ENCODE data around the gene KRTAP10-8.
"Not testable (repeated sequence)": the region's sequence is repeated elsewhere in the genome, so short reads cannot be mapped to it uniquely, and the experiment has no call there.

Gene KRTAP10-8

GRCh38 chr21:44612029-44612486 lies at the start of gene KRTAP10-8:
Gene KRTAP10-8 (plus strand): TSS chr21:44612079. CDS start chr21:44612101, 22 bp downstream.
- DNase-seq, result no peak

DNA sequence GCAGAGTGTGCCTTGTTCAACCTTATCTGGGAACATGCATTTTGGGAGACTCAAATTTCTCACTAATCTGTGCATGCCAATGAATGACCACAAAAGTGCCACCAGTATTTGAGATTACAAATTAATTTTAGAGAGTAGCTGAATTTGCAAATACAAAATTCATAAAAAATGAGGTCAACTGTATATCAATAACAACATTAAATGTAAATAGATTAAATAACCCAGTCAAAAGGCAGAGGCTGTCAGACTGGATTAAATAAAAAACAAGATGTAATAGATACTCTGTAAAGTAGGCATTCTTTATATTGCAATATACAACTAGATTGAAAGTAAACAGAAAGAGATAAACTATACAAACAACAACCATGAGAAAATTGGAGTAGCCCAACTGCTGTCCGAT lies 47.8 kb upstream of the KRTAP10-8 start:
- no peak for DNase-seq

GRCh38 chr21:44564886-44565598 lies 46.8 kb upstream of the KRTAP10-8 start:
- DNase-seq, result no peak

- no peak for DNase-seq
Observed at GRCh38 chr21:44566403-44566802, 45.5 kb upstream of the KRTAP10-8 start.

GRCh38 chr21:44567481-44568171 lies 44.3 kb upstream of the KRTAP10-8 start:
- no peak for DNase-seq

- DNase-seq, result no peak
Observed at GRCh38 chr21:44568261-44568660, 43.6 kb upstream of the KRTAP10-8 start.

DNA sequence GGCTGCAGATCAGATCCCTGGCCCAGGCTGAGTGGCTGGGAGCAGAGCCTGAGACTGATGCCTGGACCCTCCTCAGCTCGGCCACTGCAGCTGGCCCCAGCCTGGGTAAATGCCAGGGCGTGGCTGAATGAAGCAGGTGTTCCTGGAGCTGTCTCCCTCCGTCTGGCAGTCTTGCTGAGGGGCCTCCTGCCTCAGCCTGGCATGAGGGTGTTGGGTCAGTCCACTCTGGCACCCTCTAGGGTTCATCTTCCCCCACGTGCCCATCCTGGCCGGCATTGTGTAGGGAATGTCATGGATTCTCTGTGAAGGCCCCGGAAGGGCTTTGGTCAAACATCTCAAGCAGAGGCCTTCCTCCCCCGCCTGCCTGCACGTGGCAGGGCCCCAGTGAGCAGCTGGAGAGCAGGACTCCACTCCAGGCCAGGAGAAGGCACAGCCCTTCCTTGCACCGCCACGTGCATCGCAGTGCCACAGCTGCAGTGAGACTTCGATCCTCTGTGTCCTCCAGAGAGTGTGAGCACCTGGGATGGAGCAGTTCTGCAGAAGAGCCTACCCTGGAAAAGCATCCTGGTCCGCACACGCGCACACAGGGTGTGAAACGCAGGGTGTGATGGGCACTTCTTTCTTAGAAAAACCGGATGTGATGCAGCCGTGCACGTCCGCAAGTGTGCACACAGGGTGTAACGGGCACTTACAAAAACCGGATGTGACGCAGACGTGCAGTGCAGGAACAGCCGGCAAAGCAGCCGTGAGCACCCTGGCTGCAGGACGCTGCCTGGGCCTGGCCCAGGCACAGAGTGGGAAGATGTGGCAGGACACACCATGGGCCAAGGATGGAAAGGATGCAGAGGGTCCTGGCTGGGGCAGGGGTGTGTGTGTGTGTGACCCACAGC lies 43.0 kb upstream of the KRTAP10-8 start:
- no peak for DNase-seq

DNA sequence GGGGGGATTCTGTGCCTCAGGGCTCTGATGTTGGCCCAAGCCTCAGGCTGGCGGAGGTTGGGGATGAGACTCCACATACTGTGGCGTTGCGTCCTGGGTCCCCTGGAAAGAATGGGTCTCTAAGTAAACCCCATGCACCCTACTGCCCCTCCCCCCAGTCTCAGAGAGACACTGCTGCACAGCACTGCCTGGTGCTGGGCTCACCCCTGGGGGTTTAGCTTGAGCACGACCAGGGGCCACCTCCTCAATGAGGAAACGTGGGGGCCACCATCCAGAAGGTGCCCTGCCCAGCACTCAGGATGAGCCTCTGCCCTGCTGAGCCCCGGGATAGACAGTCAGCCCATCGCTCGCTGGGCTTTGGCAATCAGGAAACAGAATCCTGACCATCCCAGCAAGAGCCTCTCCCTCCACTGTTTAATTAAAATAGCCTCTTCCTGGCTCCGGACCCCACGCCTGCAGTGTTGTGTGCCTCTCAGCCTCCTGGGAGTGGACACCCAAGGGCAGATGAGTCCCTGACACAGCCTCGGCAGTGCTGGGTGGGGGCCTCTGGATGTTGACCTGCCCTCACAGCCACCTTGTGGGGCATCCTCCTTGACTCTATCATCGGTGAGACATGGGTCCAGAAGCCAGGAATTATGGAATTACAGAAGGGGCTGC lies 41.9 kb upstream of the KRTAP10-8 start:
- no peak for DNase-seq

DNA sequence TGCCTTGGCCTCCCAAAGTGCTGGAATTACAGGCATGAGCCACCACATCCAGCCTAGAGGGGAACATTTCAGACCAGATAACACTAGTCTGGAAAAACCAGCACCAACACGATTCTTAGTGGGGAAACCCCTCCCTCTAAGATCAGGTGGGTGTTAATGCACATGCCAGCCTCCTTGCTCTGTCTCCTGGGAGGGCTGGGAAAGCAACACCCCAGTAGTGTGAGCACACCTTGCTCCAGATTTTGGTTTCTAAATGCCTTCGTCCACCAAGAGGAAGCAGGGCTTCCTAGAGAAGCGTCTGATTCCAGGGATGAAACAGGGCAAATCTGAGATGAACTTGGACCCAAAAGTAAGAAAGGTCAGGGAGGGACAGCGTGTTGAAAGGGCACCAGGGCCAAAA lies 40.6 kb upstream of the KRTAP10-8 start:
- DNase-seq, result no peak

GRCh38 chr21:44571844-44572782 lies 39.8 kb upstream of the KRTAP10-8 start:
- no peak for DNase-seq

DNA sequence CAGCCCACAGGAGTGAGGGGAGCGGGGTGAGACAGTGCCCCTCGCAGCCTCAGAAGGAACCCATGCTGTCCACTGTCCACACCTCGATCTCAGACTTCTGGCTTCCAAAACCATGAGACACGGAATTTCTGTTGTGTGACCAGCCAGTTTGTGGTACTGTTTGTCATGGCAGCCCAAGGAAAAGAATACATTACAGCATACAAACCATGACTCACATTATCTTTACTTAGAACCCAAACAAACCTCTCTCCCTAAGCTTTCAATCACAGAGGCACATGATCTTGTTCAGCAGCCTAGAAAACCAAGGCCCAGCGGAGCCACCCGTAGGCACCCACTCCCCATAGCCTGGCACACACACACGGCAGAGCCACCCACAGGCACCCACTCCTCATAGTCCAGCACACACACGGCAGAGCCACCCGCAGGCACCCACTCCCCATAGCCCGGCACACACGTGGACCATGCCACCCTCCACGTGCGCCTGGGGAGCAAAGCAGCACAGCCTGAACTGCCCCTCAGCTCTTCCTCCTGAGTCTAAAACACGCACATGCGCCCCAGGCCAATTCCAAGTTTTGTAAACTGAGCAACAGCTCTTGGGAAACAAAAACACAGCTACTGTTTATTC lies 38.8 kb upstream of the KRTAP10-8 start:
- no peak for DNase-seq

DNA sequence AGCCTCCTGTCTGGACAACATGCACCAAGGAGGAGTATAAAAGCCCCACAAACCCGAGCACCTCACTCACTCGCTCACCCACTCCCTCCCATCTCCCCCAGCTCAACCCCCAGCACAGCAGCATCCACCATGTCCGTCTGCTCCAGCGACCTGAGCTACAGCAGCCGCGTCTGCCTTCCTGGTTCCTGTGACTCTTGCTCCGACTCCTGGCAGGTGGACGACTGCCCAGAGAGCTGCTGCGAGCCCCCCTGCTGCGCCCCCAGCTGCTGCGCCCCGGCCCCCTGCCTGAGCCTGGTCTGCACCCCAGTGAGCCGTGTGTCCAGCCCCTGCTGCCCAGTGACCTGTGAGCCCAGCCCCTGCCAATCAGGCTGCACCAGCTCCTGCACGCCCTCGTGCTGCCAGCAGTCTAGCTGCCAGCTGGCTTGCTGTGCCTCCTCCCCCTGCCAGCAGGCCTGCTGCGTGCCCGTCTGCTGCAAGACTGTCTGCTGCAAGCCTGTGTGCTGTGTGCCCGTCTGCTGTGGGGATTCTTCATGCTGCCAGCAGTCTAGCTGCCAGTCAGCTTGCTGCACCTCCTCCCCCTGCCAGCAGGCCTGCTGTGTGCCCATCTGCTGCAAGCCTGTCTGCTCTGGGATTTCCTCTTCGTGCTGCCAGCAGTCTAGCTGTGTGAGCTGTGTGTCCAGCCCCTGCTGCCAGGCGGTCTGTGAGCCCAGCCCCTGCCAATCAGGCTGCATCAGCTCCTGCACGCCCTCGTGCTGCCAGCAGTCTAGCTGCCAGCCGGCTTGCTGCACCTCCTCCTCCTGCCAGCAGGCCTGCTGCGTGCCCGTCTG lies 38.0 kb upstream of the KRTAP10-8 start, which contains the start of gene KRTAP10-4:
Gene KRTAP10-4 (plus strand): TSS at position 100 of the 827 bp plus-strand sequence. CDS start 30 bp downstream, at position 130.
- not testable (repeated sequence) for DNase-seq

DNA sequence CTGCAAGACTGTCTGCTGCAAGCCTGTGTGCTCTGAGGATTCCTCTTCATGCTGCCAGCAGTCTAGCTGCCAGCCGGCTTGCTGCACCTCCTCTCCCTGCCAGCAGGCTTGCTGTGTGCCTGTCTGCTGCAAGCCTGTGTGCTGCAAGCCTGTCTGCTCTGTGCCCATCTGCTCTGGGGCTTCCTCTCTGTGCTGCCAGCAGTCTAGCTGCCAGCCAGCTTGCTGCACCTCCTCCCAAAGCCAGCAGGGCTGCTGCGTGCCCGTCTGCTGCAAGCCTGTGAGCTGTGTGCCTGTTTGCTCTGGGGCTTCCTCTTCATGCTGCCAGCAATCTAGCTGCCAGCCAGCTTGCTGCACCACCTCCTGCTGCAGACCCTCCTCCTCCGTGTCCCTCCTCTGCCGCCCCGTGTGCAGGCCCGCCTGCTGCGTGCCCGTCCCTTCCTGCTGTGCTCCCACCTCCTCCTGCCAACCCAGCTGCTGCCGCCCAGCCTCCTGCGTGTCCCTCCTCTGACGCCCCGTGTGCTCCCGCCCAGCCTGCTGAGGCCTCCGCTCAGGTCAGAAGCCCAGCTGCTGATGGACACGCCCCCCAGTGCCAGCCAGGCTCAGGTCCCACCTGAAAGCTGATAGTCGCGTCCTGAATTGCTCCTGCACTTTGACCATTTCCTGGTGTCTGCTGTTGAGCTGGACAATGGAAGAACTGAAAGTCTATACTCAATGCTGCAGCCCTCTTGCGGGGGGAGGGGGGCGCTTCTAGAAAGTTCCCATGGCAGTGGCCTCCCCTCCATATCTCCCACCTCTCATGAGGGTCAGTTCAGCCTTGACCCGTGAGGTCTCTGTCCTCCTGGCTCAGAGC lies 37.2 kb upstream of the KRTAP10-8 start:
- DNase-seq, result no peak

- no peak for DNase-seq
Observed at GRCh38 chr21:44575307-44576024, 36.4 kb upstream of the KRTAP10-8 start.

DNA sequence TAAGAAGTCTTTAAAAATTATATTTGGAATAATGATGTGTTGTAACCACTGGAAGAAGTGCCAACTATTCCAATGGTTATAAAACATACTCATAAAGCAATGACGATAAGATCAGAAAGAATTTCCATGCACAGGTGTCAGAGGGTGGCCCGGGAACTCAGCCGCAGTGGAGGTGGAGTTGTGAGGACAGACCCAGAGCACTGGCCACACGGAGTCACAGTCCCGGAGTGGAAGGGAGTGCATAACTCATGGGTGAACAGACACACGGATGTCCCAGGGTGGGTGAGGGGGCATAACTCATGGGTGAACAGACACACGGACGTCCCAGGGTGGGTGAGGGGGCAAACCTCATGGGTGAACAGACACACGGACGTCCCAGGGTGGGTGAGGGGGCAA lies 35.9 kb upstream of the KRTAP10-8 start:
- no peak for DNase-seq

DNA sequence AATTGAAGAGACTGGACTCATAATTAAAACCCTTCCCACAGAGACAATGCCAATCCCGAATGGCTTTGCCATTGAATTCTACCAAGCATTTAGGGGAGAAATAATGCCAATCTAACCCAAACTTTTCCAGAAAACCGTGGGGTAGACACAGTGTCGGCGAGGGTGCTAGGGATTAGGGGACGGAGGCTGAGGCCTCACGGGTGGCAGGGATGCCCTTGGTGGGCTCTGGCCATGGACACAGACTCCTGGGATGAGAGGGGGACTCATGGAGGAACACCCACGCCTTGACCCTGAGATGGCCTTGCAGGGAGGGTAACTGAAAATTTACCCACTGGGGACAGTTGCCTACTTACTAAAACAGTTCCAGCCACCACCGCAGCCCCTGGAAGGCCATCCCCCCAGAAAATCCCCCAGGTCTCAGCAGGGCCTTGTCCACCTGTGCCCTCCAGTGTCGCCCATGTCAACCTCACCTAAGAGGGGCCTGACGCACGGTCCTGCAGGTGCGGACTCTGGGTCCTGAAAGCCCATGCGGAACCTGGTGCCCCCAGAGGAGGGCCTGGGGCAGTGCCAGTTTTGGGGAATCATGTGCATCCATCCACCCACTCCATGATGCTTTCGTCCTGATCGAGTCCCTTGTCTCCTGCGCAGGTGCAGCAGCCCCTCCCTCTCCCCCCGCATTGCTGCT lies 33.4 kb upstream of the KRTAP10-8 start:
- no peak for DNase-seq

DNA sequence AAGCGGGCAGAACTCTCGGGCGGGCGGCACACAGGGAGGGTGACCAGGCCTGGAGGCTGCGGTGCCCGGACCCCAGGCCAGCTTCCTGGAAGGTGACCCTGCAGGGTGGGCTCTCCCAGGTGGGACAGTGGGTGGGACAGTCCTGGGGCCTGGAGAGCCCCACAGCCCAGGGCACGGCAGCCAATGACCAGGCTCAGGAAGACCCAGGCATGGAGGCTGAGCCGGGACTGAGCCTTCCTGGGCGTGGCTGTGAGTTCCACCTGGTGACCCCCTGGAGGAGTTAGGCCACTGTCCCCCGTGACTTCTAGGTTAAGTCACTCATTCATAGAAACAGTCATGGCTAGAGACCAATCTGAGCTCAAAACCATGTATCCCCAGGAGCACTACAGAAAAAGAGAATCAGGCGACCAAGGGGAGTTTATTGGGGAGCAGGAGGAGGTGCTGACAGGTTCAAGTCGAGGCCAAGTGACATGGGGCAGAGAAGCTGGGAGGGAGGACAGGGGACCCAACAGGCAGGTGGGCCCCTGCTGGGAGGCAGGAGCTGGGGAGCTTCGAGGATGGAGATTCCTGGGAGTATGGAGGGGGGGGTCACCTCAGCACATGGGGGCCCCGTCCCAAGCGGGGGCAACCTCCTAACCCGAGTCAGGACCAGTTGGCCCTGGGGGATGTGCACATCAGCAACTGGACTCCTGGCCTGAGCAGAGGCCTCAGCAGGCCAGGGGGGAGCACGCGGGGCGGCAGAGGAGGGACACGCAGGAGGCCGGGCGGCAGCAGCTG lies 32.6 kb upstream of the KRTAP10-8 start:
- no peak for DNase-seq
